IPS DF 6.9 (cell line): ENCODE measurements around the gene SHROOM2.

ENCODE experiments used
- DNase-seq: peaks from one replicate; pipeline ENCODE4 v3.0.0-alpha.2; 2013; ENCODE audit warnings: low read depth, low spot score
- H3K27ac ChIP-seq: one replicate; pipeline ENCODE4 v1.5.1; 2013; ENCODE audit warnings: low read length, control low read depth
- H3K27me3 ChIP-seq: 2 replicates; pipeline ENCODE4 v1.6.1; 2013; ENCODE audit warnings: mild to moderate bottlenecking, low read length; ENCODE audit not compliant: control insufficient read depth, insufficient read depth
- H3K36me3 ChIP-seq: 2 replicates; pipeline ENCODE4 v1.6.1; 2013; ENCODE audit warnings: low read length; ENCODE audit not compliant: control insufficient read depth, insufficient read depth
- H3K4me1 ChIP-seq: 2 replicates; pipeline ENCODE4 v1.6.1; 2013; ENCODE audit warnings: low read length; ENCODE audit not compliant: control insufficient read depth, insufficient read depth
- H3K4me3 ChIP-seq: 2 replicates; pipeline ENCODE4 v1.5.1; 2013; ENCODE audit warnings: mild to moderate bottlenecking, low read length
- H3K9me3 ChIP-seq: 2 replicates; pipeline ENCODE4 v1.6.1; 2013; ENCODE audit warnings: low read length, inconsistent platforms; ENCODE audit not compliant: control insufficient read depth, insufficient read depth
- WGBS: extraction: QIAGEN DNeasy Blood & Tissue Kit; methylation state at CpG from one replicate; pipeline ENCODE4 v1.1.7; 2013; ENCODE audit warnings: mixed read lengths, missing lambda C conversion rate; ENCODE audit not compliant: insufficient read length, insufficient coverage; 5-methylcytosine and 5-hydroxymethylcytosine counted together

The SHROOM2 gene

DNA sequence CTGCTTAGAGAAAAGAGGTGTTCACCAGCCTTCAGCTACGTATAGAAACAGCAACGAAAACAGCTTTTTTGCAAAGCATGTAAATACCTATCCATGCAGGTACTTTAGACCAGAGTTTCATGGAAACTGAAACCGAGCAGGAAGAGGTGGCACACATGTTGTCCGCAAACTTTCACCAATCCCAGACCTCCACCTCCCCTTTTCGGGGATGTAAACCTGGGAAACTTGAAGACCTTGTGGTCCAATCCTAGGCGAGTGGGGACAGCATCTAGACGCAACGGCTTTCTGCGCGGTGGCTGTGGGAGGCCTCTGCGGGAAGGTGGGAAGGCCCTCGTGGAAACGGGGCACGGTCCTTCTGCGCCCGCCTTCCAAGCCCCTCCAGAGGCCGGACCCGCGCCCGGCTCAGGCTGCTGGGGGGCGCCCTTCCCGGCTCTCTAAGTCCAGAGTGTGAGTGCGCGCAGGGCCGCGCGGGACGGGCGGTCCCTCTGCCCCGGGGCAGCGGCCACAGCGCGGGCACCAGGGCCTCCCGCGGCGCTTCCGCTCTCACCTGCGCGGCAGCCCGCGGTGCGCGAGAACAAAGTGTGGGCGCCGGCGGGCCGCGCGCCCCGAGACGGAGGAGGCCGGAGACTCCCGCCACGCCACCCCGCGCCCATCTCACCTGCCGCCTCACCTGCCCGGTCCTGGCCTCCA, 830 bp upstream of the SHROOM2 start:
- H3K27me3 ChIP-seq = no peaks in the 10 kb centered on the region
- no peaks in the 10 kb centered on the region for H3K36me3 ChIP-seq
- no CpG with 5 or more reads among the region's 58 CpGs for WGBS
- peak overlapping the region; percentile 92; the same call in 1 of the 2 replicates for H3K4me3 ChIP-seq
- no peak for DNase-seq
- H3K9me3 ChIP-seq = no peaks in the 10 kb centered on the region
- H3K4me1 ChIP-seq = peaks cover 6% of the 10 kb centered on the region
- no peak overlapping the region for H3K27ac ChIP-seq

DNA sequence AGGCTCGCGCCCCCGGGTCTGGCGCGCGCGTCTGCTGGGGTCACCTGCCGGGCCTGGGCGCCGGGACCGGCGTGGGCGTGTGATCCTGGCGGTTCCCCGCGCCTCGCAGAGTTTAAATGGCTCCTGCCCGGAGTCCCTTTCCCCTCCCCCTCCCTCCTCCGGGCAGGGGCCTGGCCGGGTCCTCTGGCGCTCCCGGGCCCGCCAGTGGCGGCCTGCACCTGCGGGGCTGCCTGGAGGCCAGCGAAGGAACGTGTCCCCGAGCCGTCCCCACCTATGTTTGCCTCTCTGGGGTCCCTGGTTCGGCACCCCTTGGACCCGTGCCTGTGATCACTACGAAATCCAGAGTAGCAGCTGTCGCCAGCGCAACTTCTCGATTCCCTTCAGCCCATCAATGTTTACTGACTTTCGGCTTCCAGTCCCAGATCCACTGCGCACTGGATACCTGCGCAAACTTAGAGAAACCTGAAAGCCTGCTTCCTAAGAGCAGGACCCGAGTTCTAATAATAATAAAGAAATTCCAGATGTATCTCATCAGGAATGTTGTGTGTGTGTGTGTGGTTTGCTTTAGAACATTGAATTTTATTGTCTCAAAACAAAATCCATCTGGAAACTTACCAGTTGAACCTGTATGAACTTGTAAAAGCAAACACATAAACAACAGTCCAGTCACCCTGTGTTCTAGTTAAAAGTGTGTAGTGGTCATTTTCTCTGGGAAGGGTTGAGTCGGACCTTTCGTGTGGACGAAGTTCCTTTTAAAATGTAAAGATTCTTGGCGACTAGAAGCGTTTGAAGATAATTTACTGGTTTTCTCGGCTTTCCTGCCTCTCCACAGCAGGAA, 788 bp downstream of the SHROOM2 start:
- Histone ChIP-seq H3K4me1 (peaks cover 8% of the 10 kb centered on the region), H3K36me3 (no peaks in the 10 kb centered on the region), H3K27ac (no peak overlapping the region), H3K9me3 (no peaks in the 10 kb centered on the region), H3K4me3 (peak overlapping the region; percentile 92; the same call in 1 of the 2 replicates), H3K27me3 (no peaks in the 10 kb centered on the region)
- no peak for DNase-seq
- no CpG with 5 or more reads among the region's 45 CpGs for WGBS

DNA sequence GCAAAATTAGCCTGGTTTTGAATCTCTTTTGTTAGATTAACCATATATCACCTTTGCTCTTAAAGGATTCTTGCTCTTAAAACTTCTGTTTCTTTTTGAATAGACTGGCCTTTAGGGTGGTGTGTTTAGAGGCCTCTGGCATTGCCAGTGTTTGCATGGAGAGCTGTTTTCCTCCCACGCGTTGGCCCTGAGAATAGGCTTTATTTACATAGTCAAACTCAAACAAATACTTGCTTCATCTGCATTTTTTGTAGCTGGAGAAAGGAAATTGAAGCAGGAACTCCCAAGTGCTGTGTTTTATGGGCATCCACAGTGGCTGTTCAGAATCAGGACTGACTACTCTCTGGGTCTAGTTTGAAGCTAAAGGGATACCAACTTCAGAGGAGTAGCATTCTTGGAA, 2.7 kb downstream of the SHROOM2 start:
- Histone ChIP-seq H3K27ac (no peak overlapping the region), H3K4me3 (no peak overlapping the region), H3K27me3 (no peaks in the 10 kb centered on the region), H3K36me3 (no peaks in the 10 kb centered on the region), H3K9me3 (no peaks in the 10 kb centered on the region), H3K4me1 (peaks cover 8% of the 10 kb centered on the region)
- WGBS = no CpG with 5 or more reads among the region's 2 CpGs
- no peak for DNase-seq

DNA sequence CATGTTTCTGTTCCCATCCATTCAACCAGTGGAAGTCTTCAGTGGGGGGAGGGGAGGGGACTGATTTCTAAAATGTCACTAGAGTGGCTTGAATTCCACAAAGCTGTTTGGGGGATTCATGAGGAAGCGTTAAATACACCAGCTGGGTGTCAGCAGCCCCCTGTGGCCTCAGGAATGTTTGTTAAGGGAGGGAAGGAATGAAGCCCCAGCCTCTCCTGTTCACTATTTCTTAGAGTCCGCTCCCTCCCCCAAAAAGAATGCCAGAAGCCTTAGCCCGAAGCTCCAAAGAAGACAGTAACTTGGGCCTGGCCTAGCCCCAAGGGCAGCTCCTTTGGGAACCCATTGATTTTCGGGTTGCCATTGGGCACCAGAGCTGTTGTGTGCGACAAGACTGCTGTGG, 3.3 kb downstream of the SHROOM2 start:
- Histone ChIP-seq H3K27me3 (no peaks in the 10 kb centered on the region), H3K9me3 (no peaks in the 10 kb centered on the region), H3K4me1 (peaks cover 8% of the 10 kb centered on the region), H3K36me3 (no peaks in the 10 kb centered on the region), H3K4me3 (no peak overlapping the region), H3K27ac (no peak overlapping the region)
- no CpG with 5 or more reads among the region's 5 CpGs for WGBS
- DNase-seq = no peak

DNA sequence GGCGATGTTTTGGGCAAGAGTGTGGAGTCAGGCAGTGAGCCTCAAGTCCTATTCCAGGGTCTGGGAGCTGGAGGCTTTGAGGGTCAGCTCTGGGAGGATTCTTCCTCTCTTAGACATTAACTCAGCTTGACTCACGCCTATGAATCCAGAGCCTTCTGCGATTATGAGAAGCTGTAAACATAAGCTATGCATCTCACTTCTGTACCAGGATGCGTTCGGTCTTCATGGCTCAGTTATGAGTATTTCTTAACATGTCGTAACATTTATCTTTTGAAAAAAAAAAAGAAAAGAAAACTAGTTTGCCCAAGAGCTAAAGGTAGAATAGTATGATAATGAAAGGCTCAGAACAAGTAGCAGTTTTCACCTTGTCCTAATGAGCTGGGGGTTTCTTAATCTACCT, 4.6 kb downstream of the SHROOM2 start:
- no peaks in the 10 kb centered on the region for H3K36me3 ChIP-seq
- no CpG with 5 or more reads among the region's 6 CpGs for WGBS
- peaks cover 8% of the 10 kb centered on the region for H3K4me1 ChIP-seq

DNA sequence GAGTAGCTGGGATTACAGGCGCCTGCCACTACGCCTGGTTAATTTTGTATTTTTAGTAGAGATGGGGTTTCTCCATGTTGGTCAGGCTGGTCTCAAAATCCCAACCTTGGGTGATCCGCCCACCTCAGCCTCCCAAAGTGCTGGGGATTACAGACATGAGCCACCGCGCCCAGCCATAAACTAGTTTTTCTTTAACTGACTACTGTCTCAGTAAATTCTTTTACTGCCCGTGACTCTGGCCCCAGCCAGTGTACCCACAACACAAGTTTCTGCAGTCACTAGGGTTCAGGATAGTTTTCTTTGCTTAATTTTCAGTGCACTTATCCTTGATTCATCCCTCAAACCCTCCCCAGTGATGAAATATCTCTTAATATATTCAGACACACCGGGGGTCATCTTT, 8.3 kb downstream of the SHROOM2 start:
- Histone ChIP-seq H3K27me3 (no peaks in the 10 kb centered on the region), H3K36me3 (no peaks in the 10 kb centered on the region), H3K4me3 (no peak overlapping the region), H3K27ac (no peak overlapping the region), H3K9me3 (no peaks in the 10 kb centered on the region), H3K4me1 (peaks cover 5% of the 10 kb centered on the region)
- no CpG with 5 or more reads among the region's 7 CpGs for WGBS
- no peak for DNase-seq

More for the DNA sequence above, 4.6 kb downstream of the SHROOM2 start:
- no peak for DNase-seq
- Histone ChIP-seq H3K27ac (no peak overlapping the region), H3K27me3 (no peaks in the 10 kb centered on the region), H3K4me3 (no peak overlapping the region), H3K9me3 (no peaks in the 10 kb centered on the region)

DNA sequence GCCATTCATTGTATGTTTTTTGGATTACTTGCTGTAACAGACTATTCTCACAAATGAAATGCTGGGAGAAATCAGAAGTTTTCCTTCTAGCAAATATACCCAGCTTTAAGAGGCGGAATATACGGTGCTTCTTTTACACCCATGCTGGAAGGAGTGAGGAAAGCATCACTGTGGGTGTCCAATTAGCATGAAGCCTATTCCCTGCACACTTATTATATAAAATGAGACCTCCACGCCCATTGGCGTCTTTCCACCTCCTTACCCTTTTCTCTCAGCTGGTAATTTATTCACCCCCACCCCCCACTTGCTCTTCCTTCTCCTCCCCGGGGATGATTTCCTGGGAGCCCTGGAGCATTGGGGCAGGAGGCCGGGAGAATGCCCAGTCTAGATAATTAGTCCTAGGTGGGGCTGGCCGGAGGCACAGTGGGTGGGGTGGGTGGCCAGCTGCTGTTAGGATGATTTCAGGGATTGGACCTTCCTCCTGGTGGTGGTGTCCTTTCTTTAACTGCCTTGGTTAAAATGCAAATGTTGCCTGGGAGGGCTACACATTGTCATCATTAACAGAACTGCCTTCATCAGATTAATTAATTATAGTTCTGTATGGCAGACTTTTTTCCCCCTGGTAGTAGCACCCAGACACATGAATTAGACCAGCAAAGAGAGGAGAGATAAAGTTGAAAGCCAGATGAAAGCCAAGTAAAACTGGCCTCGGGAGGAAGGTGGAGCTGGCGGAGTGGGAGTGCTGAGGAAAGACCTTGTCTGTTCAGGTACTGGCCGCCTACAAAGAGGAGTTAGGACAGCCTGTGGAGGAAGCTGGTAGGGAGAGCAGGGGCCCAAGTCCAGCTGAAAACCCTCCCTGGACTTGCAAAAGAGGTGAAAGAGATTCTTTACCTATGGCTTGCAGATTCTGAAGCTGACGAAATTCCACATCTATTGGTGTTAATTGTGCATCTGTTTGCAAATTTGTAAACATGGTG, 11.4 kb downstream of the SHROOM2 start:
- no peak overlapping the region for H3K27ac ChIP-seq
- WGBS = no CpG with 5 or more reads among the region's 11 CpGs
- DNase-seq = no peak

DNA sequence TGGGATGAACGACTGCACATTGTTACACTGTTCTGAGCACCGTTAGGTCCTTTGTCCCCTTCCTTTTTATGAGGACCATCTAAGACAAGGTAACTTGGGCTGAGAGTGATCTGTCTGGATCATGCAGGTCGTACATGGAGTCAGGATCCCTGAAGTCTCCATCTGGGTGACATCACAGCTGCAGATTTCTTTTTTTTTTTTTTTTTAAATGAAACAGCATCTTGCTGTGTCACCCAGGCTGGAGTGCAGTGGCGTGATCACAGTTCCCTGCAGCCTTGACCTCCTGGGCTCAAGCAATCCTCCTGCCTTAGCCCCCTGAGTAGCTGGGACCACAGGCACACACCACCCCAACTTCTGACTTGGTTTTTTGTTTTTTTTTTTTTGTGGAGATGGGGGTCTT, 16.5 kb downstream of the SHROOM2 start:
- WGBS = no CpG with 5 or more reads among the region's 4 CpGs

More for the DNA sequence above, 11.4 kb downstream of the SHROOM2 start:
- no peak overlapping the region for H3K4me3 ChIP-seq
- no peaks in the 10 kb centered on the region for H3K9me3 ChIP-seq
- no peaks in the 10 kb centered on the region; the same call in 1 of the 2 replicates for H3K36me3 ChIP-seq
- no peaks in the 10 kb centered on the region for H3K27me3 ChIP-seq
- H3K4me1 ChIP-seq = no peaks in the 10 kb centered on the region

DNA sequence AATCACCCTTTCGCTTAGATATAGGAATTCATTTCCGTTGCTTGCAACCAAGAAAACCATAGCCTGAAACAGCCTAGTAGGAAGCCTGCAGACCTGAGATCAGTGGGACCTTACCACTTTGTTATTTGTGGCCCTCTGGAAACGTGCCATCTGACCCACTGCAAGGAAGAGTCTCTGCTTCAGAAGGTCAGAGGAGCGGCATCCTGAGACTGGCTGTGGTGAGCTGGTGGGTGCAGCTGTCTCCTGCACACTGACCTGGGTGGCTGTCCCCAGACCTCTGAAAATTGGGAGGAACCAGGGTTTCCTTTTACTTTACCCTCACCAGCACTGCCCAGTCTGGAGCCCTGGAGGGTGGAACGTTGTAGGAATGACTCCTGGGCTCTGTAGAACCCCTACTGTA, 18.2 kb downstream of the SHROOM2 start:
- no peak for DNase-seq
- H3K4me1 ChIP-seq = no peaks in the 10 kb centered on the region
- no peaks in the 10 kb centered on the region for H3K27me3 ChIP-seq
- no CpG with 5 or more reads among the region's 5 CpGs for WGBS
- no peak overlapping the region for H3K27ac ChIP-seq
- H3K4me3 ChIP-seq = no peak overlapping the region
- no peaks in the 10 kb centered on the region for H3K9me3 ChIP-seq
- no peaks in the 10 kb centered on the region; the same call in 1 of the 2 replicates for H3K36me3 ChIP-seq

More for the DNA sequence above, 16.5 kb downstream of the SHROOM2 start:
- no peak overlapping the region for H3K27ac ChIP-seq
- no peaks in the 10 kb centered on the region for H3K27me3 ChIP-seq
- H3K36me3 ChIP-seq = no peaks in the 10 kb centered on the region; the same call in 1 of the 2 replicates
- no peaks in the 10 kb centered on the region for H3K9me3 ChIP-seq
- no peaks in the 10 kb centered on the region for H3K4me1 ChIP-seq
- H3K4me3 ChIP-seq = no peak overlapping the region
- no peak for DNase-seq

DNA sequence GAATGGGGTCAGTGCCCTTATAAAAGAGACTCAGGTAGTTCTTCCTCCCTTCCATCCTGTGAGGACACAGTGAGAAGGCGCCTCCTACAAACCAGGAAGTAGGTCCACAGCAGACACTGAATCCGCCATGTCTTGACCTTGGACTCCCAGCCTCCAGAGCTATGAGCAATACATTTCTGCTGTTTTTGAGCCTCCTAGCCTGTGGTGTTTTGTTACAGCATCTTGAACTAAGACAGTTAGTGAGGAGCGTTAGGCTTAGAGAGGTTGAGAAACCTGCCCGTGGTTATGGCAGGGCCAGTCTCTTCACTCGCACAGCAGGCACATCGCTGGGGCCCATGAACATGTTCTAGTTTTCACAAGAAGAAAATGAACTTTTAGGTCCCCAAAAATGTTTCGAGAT, 19.7 kb downstream of the SHROOM2 start:
- no peaks in the 10 kb centered on the region for H3K4me1 ChIP-seq
- no peak overlapping the region for H3K4me3 ChIP-seq
- H3K27ac ChIP-seq = no peak overlapping the region
- H3K27me3 ChIP-seq = no peaks in the 10 kb centered on the region
- H3K36me3 ChIP-seq = no peaks in the 10 kb centered on the region
- no peak for DNase-seq
- H3K9me3 ChIP-seq = no peaks in the 10 kb centered on the region
- WGBS = no CpG with 5 or more reads among the region's 7 CpGs
